PFSK-1 (cell line): Measurements from ENCODE around the gene ORAI1.

Experiments used
- POLR2AphosphoS5 ChIP-seq: IDR thresholded peaks from 2 replicates; pipeline ENCODE4 v1.6.1; 2012; ENCODE audit warnings: low read depth, mild to moderate bottlenecking, control low read depth, low read length, moderate library complexity
- REST ChIP-seq, 2 experiments: IDR thresholded peaks; 2 replicates each; pipeline versions ENCODE4 v1.6.1 to v1.8.0; 2011 to 2012; ENCODE audit warnings: low read depth in 2 of 2, low read length in 2 of 2, control low read depth in 1 of 2, inconsistent platforms in 1 of 2, mild to moderate bottlenecking in 1 of 2, moderate library complexity in 1 of 2; ENCODE audit not compliant: insufficient read depth in 1 of 2
- TAF1 ChIP-seq: IDR thresholded peaks from 2 replicates; pipeline ENCODE4 v1.6.1; 2012; ENCODE audit warnings: low read length, control low read depth, borderline replicate concordance; ENCODE audit not compliant: insufficient read depth

DNA sequence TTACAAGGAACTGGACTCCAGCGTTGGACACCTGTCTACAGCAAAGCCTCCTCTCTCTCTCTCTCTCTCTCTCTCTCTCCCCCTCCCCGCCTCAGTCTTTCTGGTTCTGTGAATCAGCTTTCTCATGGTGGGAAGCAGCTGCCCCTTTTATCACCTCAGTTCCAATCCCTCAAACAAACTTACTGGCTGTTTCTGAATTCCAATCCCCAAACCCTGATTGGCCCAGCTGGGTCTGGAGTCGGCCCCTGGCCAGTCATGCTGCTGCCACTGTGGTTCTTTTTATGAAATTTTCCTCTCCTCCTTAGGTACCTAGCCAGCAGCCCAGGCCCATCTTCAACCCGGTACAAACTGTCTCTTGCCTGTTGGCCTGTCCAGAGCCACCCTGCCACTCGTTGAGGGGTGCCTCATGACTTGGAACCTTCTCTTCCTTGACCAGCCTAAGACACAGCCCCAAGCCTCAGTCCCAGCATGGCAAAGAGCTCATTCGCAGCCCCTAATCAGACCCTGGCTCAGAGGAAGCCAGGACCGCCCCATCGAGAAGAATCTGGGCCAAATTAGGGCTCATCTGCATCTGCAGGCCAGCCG lies 52.5 kb downstream of the ORAI1 start:
- no peak for TF ChIP-seq TAF1
- TF ChIP-seq POLR2AphosphoS5, result no peak
- TF ChIP-seq REST (IDR thresholded peaks at IDR 0.05; ENCODE audit: insufficient read depth in 1 of 2, low read depth in 2 of 2, low read length in 2 of 2), result no peak
